GM12878 (cell line): ENCODE results near the gene MYO1E. TPM values are rescaled to one million over a fixed set of nuclear protein-coding genes. Genes with fewer than 3 reads are reported as not detected.

Source experiments
- ATAC-seq: fragments of 200-7000 bp; cut with Tn5 transposase; 3 replicates; pipeline ENCODE4 v1.9.1; 2020; ENCODE audit warnings: mild to moderate bottlenecking, moderate library complexity
- BruUV-seq: library from RNA; stranded (reverse); fragments of 400-500 nt; replicated peaks from 2 replicates; lab custom pipeline; 2021; lab: Mats Ljungman, UMichigan
- CTCF ChIA-PET: fragments of 300-600 bp; sonication (Branson Sonifier 250); formaldehyde crosslinking; extraction: SDS; loops from one replicate; lab custom pipeline; 2021; ENCODE audit warnings: inconsistent platforms; lab: Yijun Ruan, JAX
- POLR2A ChIA-PET: fragments of 350-600 bp; formaldehyde crosslinking; extraction: SDS; loops from one replicate; lab custom pipeline; 2021; ENCODE audit warnings: inconsistent platforms; lab: Charles Lee
- RAD21 ChIA-PET: fragments of 300-600 bp; sonication (Branson Sonifier 250); formaldehyde crosslinking; loops from one replicate; lab custom pipeline; 2023; ENCODE audit warnings: antibody characterized with exemption; ENCODE audit not compliant: unreplicated experiment; lab: Charles Lee
- SMC1A ChIA-PET: fragments of 300-600 bp; sonication (Branson Sonifier 250); formaldehyde crosslinking; loops from one replicate; lab custom pipeline; 2023; ENCODE audit not compliant: unreplicated experiment, uncharacterized antibody; lab: Charles Lee
- DNase-seq: peaks from one replicate; pipeline ENCODE4 v3.0.0-alpha.2; 2011; ENCODE audit warnings: low read depth, low spot score
- FAIRE-seq: peaks from 3 replicates; lab custom pipeline; 2011; peaks lifted over from hg19 to GRCh38; lab: Jason Lieb, UNC
- H2AFZ ChIP-seq: 2 replicates; pipeline ENCODE4 v1.6.0; 2011; ENCODE audit warnings: low read depth, low read length, control low read depth; ENCODE audit not compliant: control insufficient read depth
- H3K27ac ChIP-seq: 2 replicates; pipeline ENCODE4 v1.5.1; 2011; ENCODE audit warnings: control low read depth; ENCODE audit not compliant: control insufficient read depth, insufficient read depth
- H3K27me3 ChIP-seq, 2 experiments: replicated peaks in 1 of 2; 2 replicates each; pipeline versions ENCODE4 v1.6.0 to v1.6.1; 2011; ENCODE audit warnings: low read length in 1 of 2; ENCODE audit not compliant: control insufficient read depth in 2 of 2, insufficient read depth in 2 of 2
- H3K36me3 ChIP-seq, 2 experiments: 2 replicates each; pipeline ENCODE4 v1.5.1; 2011; ENCODE audit warnings: low read length in 1 of 2; ENCODE audit not compliant: control insufficient read depth in 2 of 2, insufficient read depth in 2 of 2
- H3K4me1 ChIP-seq: 2 replicates; pipeline ENCODE4 v1.6.1; 2011; ENCODE audit warnings: mild to moderate bottlenecking, low read length, moderate library complexity, mixed read lengths; ENCODE audit not compliant: control insufficient read depth, insufficient read depth
- H3K4me2 ChIP-seq: 2 replicates; pipeline ENCODE4 v1.6.0; 2011; ENCODE audit warnings: control low read depth; ENCODE audit not compliant: control insufficient read depth, insufficient read depth
- H3K4me3 ChIP-seq: fragments of 200-600 bp; sonication (generic); 2 replicates; pipeline ENCODE4 v1.5.1; 2016
- H3K79me2 ChIP-seq: 2 replicates; pipeline ENCODE4 v1.6.0; 2011; ENCODE audit warnings: low read length; ENCODE audit not compliant: control insufficient read depth, insufficient read depth
- H3K9ac ChIP-seq: 2 replicates; pipeline ENCODE4 v1.8.0; 2011; ENCODE audit warnings: low read length, control low read depth, mixed read lengths; ENCODE audit not compliant: control insufficient read depth, insufficient read depth
- H3K9me3 ChIP-seq: replicated peaks from 3 replicates; pipeline ENCODE4 v1.5.1; 2011; ENCODE audit warnings: mild to moderate bottlenecking, low read length; ENCODE audit not compliant: control insufficient read depth, insufficient read depth
- H4K20me1 ChIP-seq: 2 replicates; pipeline ENCODE4 v1.6.0; 2011; ENCODE audit not compliant: control insufficient read depth, insufficient read depth
- ASH2L ChIP-seq: fragments of 300-600, 200-600 bp; sonication (generic); IDR thresholded peaks from 2 replicates; pipeline ENCODE4 v1.6.1; 2017; ENCODE audit warnings: low read depth, mild to moderate bottlenecking, borderline replicate concordance
- BACH1 ChIP-seq: fragments of 450-650 bp; IDR thresholded peaks from 2 replicates; pipeline ENCODE4 v1.6.1; 2017; ENCODE audit warnings: mild to moderate bottlenecking, borderline replicate concordance
- CEBPB ChIP-seq, 2 experiments: fragments of 150-350 bp in 1 of 2; IDR thresholded peaks; 2 replicates each; pipeline ENCODE4 v1.6.1; 2012 to 2014; ENCODE audit warnings: low read depth in 2 of 2, low read length in 2 of 2, borderline replicate concordance in 1 of 2, inconsistent platforms in 1 of 2
- CREM ChIP-seq: IDR thresholded peaks from 2 replicates; pipeline ENCODE4 v1.6.1; 2014; ENCODE audit warnings: antibody characterized with exemption, low read depth
- EGR1 ChIP-seq, 2 experiments: IDR thresholded peaks; 1 replicate in 1 of 2; 2 replicates in 1 of 2; pipeline ENCODE4 v1.6.1; 2011 to 2012; ENCODE audit warnings: low read depth in 2 of 2, low read length in 2 of 2, borderline replicate concordance in 1 of 2, mild to moderate bottlenecking in 1 of 2, moderate library complexity in 1 of 2
- GABPA ChIP-seq: IDR thresholded peaks from 2 replicates; pipeline ENCODE4 v1.6.1; 2014; ENCODE audit warnings: antibody characterized with exemption, low read depth, mild to moderate bottlenecking, inconsistent platforms
- HSF1 ChIP-seq: fragments of 150-350 bp; IDR thresholded peaks from 2 replicates; pipeline ENCODE4 v1.6.1; 2014; ENCODE audit warnings: mild to moderate bottlenecking, low read depth, low read length
- IKZF2 ChIP-seq, 2 experiments: fragments of 450-650 bp; IDR thresholded peaks; 2 replicates each; pipeline ENCODE4 v1.6.1; 2017; ENCODE audit warnings: mild to moderate bottlenecking in 2 of 2, moderate library complexity in 2 of 2
- KAT2A ChIP-seq: conservative IDR thresholded peaks from 2 replicates; pipeline ENCODE4 v1.6.1; 2011; ENCODE audit warnings: low read depth, low read length; ENCODE audit not compliant: control insufficient read depth
- NFIC ChIP-seq: IDR thresholded peaks from 2 replicates; pipeline ENCODE4 v1.6.1; 2012; ENCODE audit warnings: low read depth, mild to moderate bottlenecking, inconsistent platforms, low read length, moderate library complexity
- NR2C1 ChIP-seq: fragments of 450-650 bp; IDR thresholded peaks from 2 replicates; pipeline ENCODE4 v1.6.1; 2017; ENCODE audit warnings: antibody characterized with exemption, mild to moderate bottlenecking, moderate library complexity
- PAX8 ChIP-seq: fragments of 450-650 bp; IDR thresholded peaks from 2 replicates; pipeline ENCODE4 v1.6.1; 2017; ENCODE audit warnings: mild to moderate bottlenecking, moderate library complexity
- RAD21 ChIP-seq: IDR thresholded peaks from 2 replicates; pipeline ENCODE4 v1.6.1; 2011; ENCODE audit warnings: mild to moderate bottlenecking, low read depth, low read length, moderate library complexity; ENCODE audit not compliant: insufficient read depth
- RCOR1 ChIP-seq: conservative IDR thresholded peaks from 2 replicates; pipeline ENCODE4 v1.6.1; 2012; ENCODE audit warnings: low read depth, low read length, improper control_type of control experiment
- REST ChIP-seq: IDR thresholded peaks from 2 replicates; pipeline ENCODE4 v1.6.1; 2012; ENCODE audit warnings: mild to moderate bottlenecking, low read depth, low read length
- SUZ12 ChIP-seq: fragments of 200-600 bp; sonication (generic); IDR thresholded peaks from one replicate; pipeline ENCODE4 v1.6.1; 2018; ENCODE audit warnings: antibody characterized with exemption, mild to moderate bottlenecking; ENCODE audit not compliant: unreplicated experiment
- ZNF622 ChIP-seq: fragments of 450-650 bp; IDR thresholded peaks from 2 replicates; pipeline ENCODE4 v1.6.1; 2017; ENCODE audit warnings: mild to moderate bottlenecking, inconsistent platforms
- whole genome bisulfite sequencing: methylation state at CpG from one replicate; pipeline ENCODE4 v1.1.6; 2016; ENCODE audit warnings: low lambda C conversion rate; ENCODE audit not compliant: insufficient replicate concordance, insufficient coverage; ENCODE audit errors: missing lambda C conversion rate; 5-methylcytosine and 5-hydroxymethylcytosine counted together
- in situ Hi-C: fragments of 300-500 bp; cut with MboI; formaldehyde crosslinking; loops from 9 replicates; pipeline ENCODE4 v1.14.3; 2018; ENCODE audit warnings: mixed read lengths
- intact Hi-C: fragments of 100-400 bp; cut with micrococcal nuclease; formaldehyde crosslinking; loops from one replicate; pipeline ENCODE4 v1.14.2; 2022; ENCODE audit not compliant: unreplicated experiment
- polyA plus RNA-seq, 11 experiments: library from polyadenylated mRNA; depleted of rRNA in 4 of 11; unstranded in 6 of 11; stranded (reverse) in 5 of 11; fragments of >200 nt; fragmentation: Nextera tagmentation in 4 of 11; fragmentation: Illumina TruSeq in 1 of 11; extraction: Ambion mirVana in 4 of 11; extraction: Trizol in 1 of 11; gene quantifications; 1 replicate in 1 of 11; 2 replicates in 10 of 11; pipeline versions ENCODE4 v1.2.1 to v1.2.3, GENCODE V29; 2011 to 2016; ENCODE audit warnings: inconsistent platforms in 2 of 11, missing spikeins in 2 of 11, low read depth in 1 of 11
- total RNA-seq, 4 experiments: library from RNA; depleted of rRNA in 3 of 4; stranded (reverse); fragments of >200 nt in 3 of 4; fragmentation: Illumina TruSeq in 1 of 4; extraction: Trizol in 1 of 4; gene quantifications; 2 replicates each; pipeline versions ENCODE4 v1.2.1 to v1.2.3, GENCODE V29; 2013 to 2021
- TF ChIP-seq, protein P1 (sequence below): fragments of 450-650 bp; IDR thresholded peaks from 2 replicates; pipeline ENCODE4 v1.6.1; 2017; ENCODE audit warnings: low read depth, mild to moderate bottlenecking, moderate library complexity

The MYO1E gene
- total and polyA plus RNA-seq, 10 of the 15 experiments (the other 5 are each of a cell fraction or from before 2014, with no cell fraction given), result 10.3 to 266 (median 64.9) TPM

GRCh38 chr15:59419170-59419569 lies 46.5 kb upstream of the MYO1E start (continued):
- TF ChIP-seq CEBPB (IDR thresholded peaks at IDR 0.05; ENCODE audit: borderline replicate concordance in 1 of 2, low read depth in 2 of 2, low read length in 2 of 2) (no peak), SUZ12 (no peak), EGR1 (IDR thresholded peaks at IDR 0.05; ENCODE audit: borderline replicate concordance in 1 of 2, low read depth in 2 of 2, low read length in 2 of 2) (no peak), IKZF2 (IDR thresholded peaks at IDR 0.05) (no peak), PAX8 (no peak)

DNA sequence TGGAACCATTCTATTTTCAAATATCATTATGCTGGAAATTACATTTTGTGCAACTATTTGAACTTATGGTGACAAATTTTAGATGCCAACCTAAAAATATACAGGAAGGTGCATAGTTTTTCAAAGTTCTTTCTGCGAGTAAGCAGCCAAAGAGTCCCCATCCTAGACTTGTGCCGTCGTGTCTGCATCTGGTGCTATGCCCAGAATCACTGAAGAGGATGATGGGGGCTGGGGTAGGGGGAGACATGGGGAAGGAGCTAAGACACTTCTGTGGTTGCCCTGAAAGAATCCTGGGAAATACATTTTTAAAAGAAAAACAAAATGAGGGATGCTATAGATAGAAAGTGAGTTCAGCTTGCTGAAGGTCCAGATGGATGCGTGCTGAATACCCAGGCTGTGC lies 44.1 kb upstream of the MYO1E start:
- DNase-seq (no peak), ATAC-seq (no peak), FAIRE-seq (no peak)
- H3K27me3 ChIP-seq, result no peaks in the 10 kb centered on the region
- no peak overlapping the region for H3K27ac ChIP-seq
- ChIA-PET RAD21 (no interaction called here), POLR2A (no interaction called here), CTCF (interaction anchor here (0.6 kb wide), 1 partner anchor 426 kb away, joined by 3 read pairs; no protein-coding TSS in a partner anchor), SMC1A (interaction anchor here (1.0 kb wide), 1 partner anchor 52 kb away, joined by 3 read pairs; no protein-coding TSS in a partner anchor)
- no peaks in the 10 kb centered on the region for H4K20me1 ChIP-seq
- intact Hi-C loops, result loop anchor here (10.0 kb wide), 1 partner anchor 432 kb away; the partner anchor contains the start of gene RNF111
- H2AFZ ChIP-seq, result no peak overlapping the region
- H3K9me3 ChIP-seq, result no peaks in the 10 kb centered on the region
- H3K4me2 ChIP-seq, result no peak overlapping the region
- WGBS, result 68% methylated on average over 4 of the region's 4 CpGs
- H3K4me3 ChIP-seq, result no peak overlapping the region
- no peaks in the 10 kb centered on the region for H3K79me2 ChIP-seq
- no peak overlapping the region for H3K9ac ChIP-seq
- BruUV-seq, result no TSS peak
- H3K4me1 ChIP-seq, result peaks cover 30% of the 10 kb centered on the region
- in situ Hi-C loops, result no loop called here
- H3K36me3 ChIP-seq, result no peaks in the 10 kb centered on the region
- TF ChIP-seq RCOR1, result no peak
- no peak for TF ChIP-seq ASH2L
- no peak for TF ChIP-seq CREM
- no peak for TF ChIP-seq KAT2A
- TF ChIP-seq GABPA, result no peak
- TF ChIP-seq, protein P1, sequence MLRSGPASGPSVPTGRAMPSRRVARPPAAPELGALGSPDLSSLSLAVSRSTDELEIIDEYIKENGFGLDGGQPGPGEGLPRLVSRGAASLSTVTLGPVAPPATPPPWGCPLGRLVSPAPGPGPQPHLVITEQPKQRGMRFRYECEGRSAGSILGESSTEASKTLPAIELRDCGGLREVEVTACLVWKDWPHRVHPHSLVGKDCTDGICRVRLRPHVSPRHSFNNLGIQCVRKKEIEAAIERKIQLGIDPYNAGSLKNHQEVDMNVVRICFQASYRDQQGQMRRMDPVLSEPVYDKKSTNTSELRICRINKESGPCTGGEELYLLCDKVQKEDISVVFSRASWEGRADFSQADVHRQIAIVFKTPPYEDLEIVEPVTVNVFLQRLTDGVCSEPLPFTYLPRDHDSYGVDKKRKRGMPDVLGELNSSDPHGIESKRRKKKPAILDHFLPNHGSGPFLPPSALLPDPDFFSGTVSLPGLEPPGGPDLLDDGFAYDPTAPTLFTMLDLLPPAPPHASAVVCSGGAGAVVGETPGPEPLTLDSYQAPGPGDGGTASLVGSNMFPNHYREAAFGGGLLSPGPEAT, result no peak
- no peak for TF ChIP-seq REST
- no peak for TF ChIP-seq HSF1
- no peak for TF ChIP-seq NR2C1
- TF ChIP-seq BACH1, result no peak
- TF ChIP-seq RAD21, result no peak
- TF ChIP-seq ZNF622, result no peak
- no peak for TF ChIP-seq NFIC
